ENCODE measurements around the gene APIP.
A peak's percentile ranks its signal among the peaks of the same experiment; 100 is the strongest.
"Not testable (repeated sequence)": the region's sequence is repeated elsewhere in the genome, so short reads cannot be mapped to it uniquely, and the experiment has no call there.

The APIP gene

DNA sequence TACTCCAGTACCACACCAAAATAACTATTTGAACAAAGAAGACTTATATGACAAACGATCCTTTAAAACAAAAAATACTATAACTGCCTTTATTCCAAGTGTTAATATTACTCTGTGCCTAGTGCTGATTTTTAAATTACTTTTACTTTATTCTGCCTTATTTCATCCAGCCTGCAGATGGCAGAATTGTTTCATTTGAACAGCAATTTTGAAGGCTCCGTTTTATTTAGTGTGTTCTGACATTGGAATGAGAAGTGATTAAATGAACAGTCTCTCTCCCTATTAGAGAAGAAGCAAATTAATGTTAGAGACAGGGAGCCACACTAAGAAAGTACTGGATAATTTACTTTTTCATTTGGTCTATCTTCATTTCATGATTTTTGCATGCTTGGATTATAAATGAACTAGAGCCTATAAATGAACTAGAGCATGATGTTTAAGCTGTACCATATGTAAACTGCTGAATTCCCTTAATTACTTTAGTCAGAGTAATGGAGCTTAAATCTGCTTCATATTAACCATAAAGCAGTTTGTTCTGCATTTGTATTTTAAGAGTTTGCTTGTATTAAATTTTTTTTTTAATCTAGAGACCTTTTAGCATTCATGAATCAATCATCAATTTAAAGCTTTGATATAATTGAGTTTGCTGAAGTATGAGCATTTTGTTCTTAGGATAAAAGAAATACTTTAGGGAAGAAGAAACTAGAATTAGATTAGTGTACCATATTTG, 10.1 kb upstream of the APIP start:
- no peaks in the 10 kb centered on the region for H3K9me3 ChIP-seq (ENCODE audit: control insufficient read depth in 1 of 2, low read length in 2 of 2)
- H3K4me1 ChIP-seq (ENCODE audit: control insufficient read depth in 1 of 2, insufficient read depth in 2 of 2, low read length in 2 of 2): peaks cover 2 to 33% of the 10 kb centered on the region in 2 donors
- H3K4me3 ChIP-seq (ENCODE audit: low read depth in 1 of 2, low read length in 2 of 2): no peak overlapping the region
- no peaks in the 10 kb centered on the region for H3K36me3 ChIP-seq (ENCODE audit: control insufficient read depth in 1 of 2, insufficient read depth in 2 of 2, low read length in 2 of 2)
- H3K27me3 ChIP-seq (ENCODE audit: control insufficient read depth in 1 of 2, insufficient read depth in 2 of 2, low read length in 2 of 2): no peaks in the 10 kb centered on the region
- no peak overlapping the region for H3K9ac ChIP-seq (ENCODE audit: low read depth in 1 of 2, low read length in 2 of 2)
- no peak overlapping the region for H3K27ac ChIP-seq (ENCODE audit: low read depth, low read length)

DNA sequence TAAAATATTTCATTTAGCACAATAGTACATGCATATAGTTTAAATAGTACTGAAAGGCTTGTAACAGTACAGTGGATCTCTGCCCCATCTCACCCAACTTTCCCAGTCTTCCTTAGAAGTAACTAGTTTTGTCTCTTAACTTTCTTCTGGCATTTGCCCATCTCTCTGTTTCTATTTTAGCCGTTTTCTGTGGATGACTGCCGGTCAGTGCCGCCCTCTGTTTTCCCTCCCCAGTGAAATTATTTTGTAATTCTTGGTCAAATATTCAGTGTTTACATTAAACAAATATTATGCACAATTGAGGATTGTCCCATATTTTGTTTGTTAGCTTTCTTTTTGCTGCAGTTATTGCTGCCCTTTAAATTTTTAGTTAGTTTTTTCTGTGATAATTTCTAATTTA, 8.5 kb upstream of the APIP start:
- Histone ChIP-seq H3K9ac (ENCODE audit: low read depth in 1 of 2, low read length in 2 of 2) (no peak overlapping the region), H3K27ac (ENCODE audit: low read depth, low read length) (no peak overlapping the region)

DNA sequence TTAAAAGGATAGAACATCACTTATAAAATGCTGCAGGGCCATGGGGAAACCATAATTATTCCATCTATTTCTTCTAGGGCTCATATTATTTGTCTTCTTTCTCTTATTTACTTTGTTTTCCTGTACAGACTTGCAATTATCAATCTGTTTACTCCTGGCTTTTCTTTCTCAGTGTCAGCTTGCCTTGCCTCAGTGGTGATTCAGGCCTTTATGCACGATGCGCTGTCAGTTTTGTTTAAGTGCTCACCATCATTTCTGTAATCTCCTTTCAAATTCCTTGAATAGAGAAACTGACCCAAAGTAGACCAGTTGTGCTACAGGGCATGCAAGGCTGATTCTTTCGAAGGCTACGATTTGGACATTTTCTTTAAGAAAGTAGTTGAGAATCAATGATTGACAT, 5.0 kb upstream of the APIP start:
- Histone ChIP-seq H3K9me3 (ENCODE audit: control insufficient read depth in 1 of 2, low read length in 2 of 2) (no peaks in the 10 kb centered on the region), H3K4me3 (ENCODE audit: low read depth in 1 of 2, low read length in 2 of 2) (no peak overlapping the region), H3K27ac (ENCODE audit: low read depth, low read length) (no peak overlapping the region), H3K27me3 (ENCODE audit: control insufficient read depth in 1 of 2, insufficient read depth in 2 of 2, low read length in 2 of 2) (no peaks in the 10 kb centered on the region), H3K4me1 (ENCODE audit: control insufficient read depth in 1 of 2, insufficient read depth in 2 of 2, low read length in 2 of 2) (peaks cover 15% of the 10 kb centered on the region in 2 donors), H3K9ac (ENCODE audit: low read depth in 1 of 2, low read length in 2 of 2) (no peak overlapping the region), H3K36me3 (ENCODE audit: control insufficient read depth in 1 of 2, insufficient read depth in 2 of 2, low read length in 2 of 2) (no peaks in the 10 kb centered on the region)

More for the DNA sequence above, 8.5 kb upstream of the APIP start:
- Histone ChIP-seq H3K4me3 (ENCODE audit: low read depth in 1 of 2, low read length in 2 of 2) (no peak overlapping the region), H3K27me3 (ENCODE audit: control insufficient read depth in 1 of 2, insufficient read depth in 2 of 2, low read length in 2 of 2) (no peaks in the 10 kb centered on the region), H3K4me1 (ENCODE audit: control insufficient read depth in 1 of 2, insufficient read depth in 2 of 2, low read length in 2 of 2) (peaks cover under 1 to 18% of the 10 kb centered on the region in 2 donors), H3K36me3 (ENCODE audit: control insufficient read depth in 1 of 2, insufficient read depth in 2 of 2, low read length in 2 of 2) (no peaks in the 10 kb centered on the region), H3K9me3 (ENCODE audit: control insufficient read depth in 1 of 2, low read length in 2 of 2) (no peaks in the 10 kb centered on the region)

DNA sequence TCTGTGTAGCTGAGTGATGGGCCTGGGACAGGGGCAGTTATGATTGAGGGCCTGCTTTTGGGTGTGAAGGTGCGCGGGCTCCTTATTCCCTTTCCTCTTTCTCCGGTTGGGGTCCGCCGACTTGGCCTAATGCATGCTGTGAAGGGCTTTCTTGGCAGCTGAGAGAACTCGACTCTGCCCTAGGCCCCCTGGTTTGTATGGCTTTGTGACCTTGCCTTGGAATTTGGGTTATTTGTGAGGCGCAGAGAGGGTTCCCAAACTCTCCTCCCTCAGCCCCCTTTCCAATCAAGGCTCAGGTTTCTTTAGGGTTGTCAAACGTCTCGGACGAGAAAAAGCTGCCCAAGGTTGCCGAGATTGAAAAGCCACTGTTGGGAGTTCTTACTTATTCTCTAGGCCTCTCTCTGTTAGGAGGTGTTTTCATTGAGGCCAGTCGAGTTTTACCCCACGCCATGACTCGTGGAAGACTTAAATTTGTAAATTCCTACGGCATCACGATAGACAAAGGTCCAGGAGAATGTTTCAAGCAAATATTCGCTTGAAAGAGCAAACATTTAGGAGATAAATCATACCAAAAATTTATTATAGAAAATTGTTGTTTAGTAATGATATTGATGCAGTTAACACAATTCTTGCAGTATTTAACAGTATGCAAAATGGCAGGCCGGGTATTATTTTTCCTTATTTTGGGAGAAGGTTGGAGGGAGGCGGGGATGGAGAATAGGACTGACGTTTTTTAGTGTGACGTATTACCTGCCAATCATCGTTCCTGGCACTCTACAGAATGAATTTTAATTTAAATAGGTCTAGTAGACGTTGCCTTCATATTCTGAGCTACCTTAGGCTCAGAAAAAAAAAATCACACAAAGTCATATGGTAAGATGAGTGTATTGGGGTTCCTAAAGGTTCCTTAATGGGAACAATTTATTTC, 928 bp upstream of the APIP start:
- H3K4me1 ChIP-seq (ENCODE audit: control insufficient read depth in 1 of 2, insufficient read depth in 2 of 2, low read length in 2 of 2): peaks cover 22 to 26% of the 10 kb centered on the region in 2 donors
- no peaks in the 10 kb centered on the region for H3K9me3 ChIP-seq (ENCODE audit: control insufficient read depth in 1 of 2, low read length in 2 of 2)
- no peaks in the 10 kb centered on the region for H3K36me3 ChIP-seq (ENCODE audit: control insufficient read depth in 1 of 2, insufficient read depth in 2 of 2, low read length in 2 of 2)
- H3K27me3 ChIP-seq (ENCODE audit: control insufficient read depth in 1 of 2, insufficient read depth in 2 of 2, low read length in 2 of 2): no peaks in the 10 kb centered on the region
- peak overlapping the region; percentile 91 to 93 for H3K9ac ChIP-seq (ENCODE audit: low read depth in 1 of 2, low read length in 2 of 2)
- H3K27ac ChIP-seq (ENCODE audit: low read depth, low read length): peak overlapping the region; percentile 94
- H3K4me3 ChIP-seq (ENCODE audit: low read depth in 1 of 2, low read length in 2 of 2): peak overlapping the region; percentile 90 to 99

DNA sequence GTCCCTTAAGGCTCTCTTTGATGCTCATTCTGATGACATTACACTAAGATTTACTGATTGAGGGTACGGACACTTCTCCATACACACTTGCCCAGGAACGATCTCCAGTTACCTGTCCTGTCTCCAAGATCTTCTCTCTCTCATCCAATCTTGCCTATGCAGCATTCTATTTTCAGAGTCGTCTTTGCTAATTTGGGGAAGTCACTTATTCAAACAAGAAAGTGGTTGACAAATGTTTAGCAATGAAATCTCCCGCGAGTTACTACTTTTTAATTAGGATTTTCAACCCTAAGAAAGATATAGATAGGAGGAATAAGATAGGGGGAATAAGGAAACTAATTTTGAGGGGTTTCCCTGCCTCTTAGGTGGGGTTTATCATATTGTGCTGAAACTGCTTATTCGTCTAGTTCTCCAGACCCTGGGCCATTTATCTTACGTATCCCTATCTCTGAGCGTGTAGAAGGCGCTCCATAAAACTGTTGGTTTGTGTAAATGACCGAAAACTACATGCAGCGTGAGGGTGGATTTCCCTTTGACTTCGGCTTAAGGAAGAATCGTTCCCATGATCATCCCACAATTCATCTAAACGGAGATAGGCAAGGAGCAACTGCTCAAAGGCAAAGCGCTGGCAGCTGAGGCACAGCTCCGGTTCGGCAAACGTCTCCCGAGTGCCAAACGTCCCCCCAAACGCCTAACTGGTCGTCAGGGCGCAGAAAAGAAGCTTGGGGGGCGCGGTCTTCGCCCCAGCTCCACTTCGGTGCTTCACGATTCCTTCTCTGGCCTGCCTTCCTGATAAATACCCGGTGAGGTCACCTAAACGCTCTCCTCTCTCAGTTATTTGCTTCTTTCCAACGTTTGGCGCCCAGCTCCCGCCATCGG, 804 bp downstream of the APIP start:
- no peaks in the 10 kb centered on the region for H3K9me3 ChIP-seq (ENCODE audit: control insufficient read depth in 1 of 2, low read length in 2 of 2)

DNA sequence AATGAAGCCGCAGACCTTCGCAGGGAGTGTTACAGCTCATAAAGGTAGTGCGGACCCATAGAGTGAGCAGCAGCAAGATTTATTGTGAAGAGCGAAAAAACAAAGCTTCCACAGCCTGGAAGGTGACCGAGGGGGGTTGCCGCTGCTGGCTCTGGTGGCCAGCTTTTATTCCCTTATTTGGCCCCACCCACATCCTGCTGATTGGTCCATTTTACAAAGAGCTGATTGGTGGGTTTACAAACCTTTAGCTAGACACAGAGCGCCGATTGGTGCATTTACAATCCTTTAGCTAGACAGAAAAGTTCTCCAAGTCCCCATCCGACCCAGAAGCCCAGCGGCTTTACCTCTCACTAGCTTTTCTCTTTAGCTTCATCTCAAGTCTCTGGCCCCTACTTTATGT, 2.6 kb downstream of the APIP start:
- not testable (repeated sequence) for H3K9me3 ChIP-seq (ENCODE audit: control insufficient read depth in 1 of 2, low read length in 2 of 2); H3K27ac ChIP-seq (ENCODE audit: low read depth, low read length); H3K36me3 ChIP-seq (ENCODE audit: control insufficient read depth in 1 of 2, insufficient read depth in 2 of 2, low read length in 2 of 2); H3K27me3 ChIP-seq (ENCODE audit: control insufficient read depth in 1 of 2, insufficient read depth in 2 of 2, low read length in 2 of 2); H3K9ac ChIP-seq (ENCODE audit: low read depth in 1 of 2, low read length in 2 of 2); H3K4me3 ChIP-seq (ENCODE audit: low read depth in 1 of 2, low read length in 2 of 2)
- H3K4me1 ChIP-seq (ENCODE audit: control insufficient read depth in 1 of 2, insufficient read depth in 2 of 2, low read length in 2 of 2): peaks cover 26 to 38% of the 10 kb centered on the region in 2 donors

More for the DNA sequence above, 804 bp downstream of the APIP start:
- no peaks in the 10 kb centered on the region for H3K27me3 ChIP-seq (ENCODE audit: control insufficient read depth in 1 of 2, insufficient read depth in 2 of 2, low read length in 2 of 2)
- peak overlapping the region; percentile 76 to 97 for H3K9ac ChIP-seq (ENCODE audit: low read depth in 1 of 2, low read length in 2 of 2)
- peak overlapping the region; percentile 90 to 99 for H3K4me3 ChIP-seq (ENCODE audit: low read depth in 1 of 2, low read length in 2 of 2)
- peak overlapping the region; percentile 94 for H3K27ac ChIP-seq (ENCODE audit: low read depth, low read length)
- H3K36me3 ChIP-seq (ENCODE audit: control insufficient read depth in 1 of 2, insufficient read depth in 2 of 2, low read length in 2 of 2): no peaks in the 10 kb centered on the region
- H3K4me1 ChIP-seq (ENCODE audit: control insufficient read depth in 1 of 2, insufficient read depth in 2 of 2, low read length in 2 of 2): peaks cover 26 to 29% of the 10 kb centered on the region in 2 donors

DNA sequence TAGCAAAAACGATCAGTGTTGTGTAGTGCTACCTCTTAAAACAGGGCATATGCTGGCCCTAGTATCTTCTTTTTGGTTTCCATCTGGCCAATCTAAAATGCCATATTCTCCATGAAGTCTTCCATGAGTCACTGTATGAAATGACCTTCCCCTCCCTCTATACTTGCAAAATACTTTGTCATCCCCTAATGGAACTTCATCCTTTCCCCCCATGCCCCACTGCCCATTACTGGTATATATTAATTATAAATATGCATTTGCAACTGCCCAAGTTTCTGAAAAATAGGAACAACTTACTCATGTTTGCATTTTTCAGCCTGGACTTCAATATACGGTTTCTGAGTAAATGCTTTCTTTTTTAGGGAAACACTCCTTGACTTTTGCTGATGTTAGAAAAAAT, 4.5 kb downstream of the APIP start:
- Histone ChIP-seq H3K9ac (ENCODE audit: low read depth in 1 of 2, low read length in 2 of 2) (no peak overlapping the region), H3K36me3 (ENCODE audit: control insufficient read depth in 1 of 2, insufficient read depth in 2 of 2, low read length in 2 of 2) (no peaks in the 10 kb centered on the region), H3K27me3 (ENCODE audit: control insufficient read depth in 1 of 2, insufficient read depth in 2 of 2, low read length in 2 of 2) (no peaks in the 10 kb centered on the region), H3K27ac (ENCODE audit: low read depth, low read length) (no peak overlapping the region), H3K4me1 (ENCODE audit: control insufficient read depth in 1 of 2, insufficient read depth in 2 of 2, low read length in 2 of 2) (peaks cover 11 to 23% of the 10 kb centered on the region in 2 donors), H3K4me3 (ENCODE audit: low read depth in 1 of 2, low read length in 2 of 2) (no peak overlapping the region), H3K9me3 (ENCODE audit: control insufficient read depth in 1 of 2, low read length in 2 of 2) (no peaks in the 10 kb centered on the region)

DNA sequence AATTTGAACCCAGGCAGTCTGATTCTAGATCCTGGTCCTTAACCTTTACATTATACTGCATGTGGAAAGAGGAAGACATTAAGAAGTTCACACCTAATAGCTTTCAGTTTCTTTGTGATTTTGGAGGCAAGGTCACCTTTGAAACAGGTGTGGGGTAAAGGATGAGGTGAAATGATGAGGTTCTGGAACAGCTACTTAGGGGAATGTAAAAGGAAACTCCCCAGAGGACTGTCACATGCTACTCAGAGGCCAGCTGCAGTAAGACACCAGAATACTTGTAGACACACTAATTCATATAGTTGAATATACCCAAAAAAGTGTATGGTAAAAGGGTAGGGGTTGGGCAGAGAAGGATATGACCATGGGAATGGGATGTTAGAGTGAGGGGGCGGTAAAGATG, 5.4 kb downstream of the APIP start:
- Histone ChIP-seq H3K4me1 (ENCODE audit: control insufficient read depth in 1 of 2, insufficient read depth in 2 of 2, low read length in 2 of 2) (peaks cover 11 to 23% of the 10 kb centered on the region in 2 donors), H3K27ac (ENCODE audit: low read depth, low read length) (no peak overlapping the region), H3K9me3 (ENCODE audit: control insufficient read depth in 1 of 2, low read length in 2 of 2) (no peaks in the 10 kb centered on the region), H3K36me3 (ENCODE audit: control insufficient read depth in 1 of 2, insufficient read depth in 2 of 2, low read length in 2 of 2) (no peaks in the 10 kb centered on the region), H3K4me3 (ENCODE audit: low read depth in 1 of 2, low read length in 2 of 2) (no peak overlapping the region), H3K9ac (ENCODE audit: low read depth in 1 of 2, low read length in 2 of 2) (no peak overlapping the region), H3K27me3 (ENCODE audit: control insufficient read depth in 1 of 2, insufficient read depth in 2 of 2, low read length in 2 of 2) (no peaks in the 10 kb centered on the region)

DNA sequence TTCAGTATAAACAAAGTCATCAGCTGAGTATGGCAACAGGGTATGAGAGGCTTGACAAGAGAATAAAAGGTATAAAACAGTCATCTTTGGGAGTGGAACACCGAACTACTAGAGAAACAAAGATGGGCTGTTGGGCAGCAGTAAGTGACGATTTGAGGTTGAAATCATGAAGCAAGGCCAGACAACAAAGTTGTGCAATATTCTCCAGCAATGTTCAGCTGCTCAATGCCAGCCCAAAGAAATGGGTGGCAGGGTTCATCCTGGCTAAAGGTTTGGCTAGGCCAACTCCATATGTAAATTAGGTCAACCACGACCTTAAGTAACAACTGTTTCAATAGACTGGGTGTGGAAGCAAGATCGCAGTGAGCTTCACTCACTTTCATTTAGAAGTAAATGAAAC, 6.2 kb downstream of the APIP start:
- Histone ChIP-seq H3K9ac (ENCODE audit: low read depth in 1 of 2, low read length in 2 of 2) (no peak overlapping the region), H3K36me3 (ENCODE audit: control insufficient read depth in 1 of 2, insufficient read depth in 2 of 2, low read length in 2 of 2) (no peaks in the 10 kb centered on the region), H3K27me3 (ENCODE audit: control insufficient read depth in 1 of 2, insufficient read depth in 2 of 2, low read length in 2 of 2) (no peaks in the 10 kb centered on the region), H3K4me1 (ENCODE audit: control insufficient read depth in 1 of 2, insufficient read depth in 2 of 2, low read length in 2 of 2) (peaks cover 9 to 23% of the 10 kb centered on the region in 2 donors), H3K4me3 (ENCODE audit: low read depth in 1 of 2, low read length in 2 of 2) (no peak overlapping the region), H3K9me3 (ENCODE audit: control insufficient read depth in 1 of 2, low read length in 2 of 2) (no peaks in the 10 kb centered on the region), H3K27ac (ENCODE audit: low read depth, low read length) (no peak overlapping the region)
